ENCODE measurements around the gene CCDC172. TPM values are rescaled to one million over a fixed set of nuclear protein-coding genes. Genes with fewer than 3 reads are reported as not detected.

Gene CCDC172, protein sequence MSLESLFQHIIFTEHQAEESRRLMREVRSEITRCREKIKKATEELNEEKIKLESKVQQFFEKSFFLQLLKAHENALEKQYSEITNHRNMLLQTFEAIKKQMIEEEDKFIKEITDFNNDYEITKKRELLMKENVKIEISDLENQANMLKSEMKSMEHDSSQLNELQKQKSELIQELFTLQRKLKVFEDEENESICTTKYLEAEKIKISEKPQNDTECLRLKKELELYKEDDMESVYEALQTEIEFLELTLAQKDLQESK
- total RNA-seq (not detected), polyA plus RNA-seq (not detected)
- long read RNA-seq, donor 1: 0 reads
- long read RNA-seq, donor 2: 0 reads
- long read RNA-seq, donor 3: 0 reads
- long read RNA-seq, donor 4: 0 reads

DNA sequence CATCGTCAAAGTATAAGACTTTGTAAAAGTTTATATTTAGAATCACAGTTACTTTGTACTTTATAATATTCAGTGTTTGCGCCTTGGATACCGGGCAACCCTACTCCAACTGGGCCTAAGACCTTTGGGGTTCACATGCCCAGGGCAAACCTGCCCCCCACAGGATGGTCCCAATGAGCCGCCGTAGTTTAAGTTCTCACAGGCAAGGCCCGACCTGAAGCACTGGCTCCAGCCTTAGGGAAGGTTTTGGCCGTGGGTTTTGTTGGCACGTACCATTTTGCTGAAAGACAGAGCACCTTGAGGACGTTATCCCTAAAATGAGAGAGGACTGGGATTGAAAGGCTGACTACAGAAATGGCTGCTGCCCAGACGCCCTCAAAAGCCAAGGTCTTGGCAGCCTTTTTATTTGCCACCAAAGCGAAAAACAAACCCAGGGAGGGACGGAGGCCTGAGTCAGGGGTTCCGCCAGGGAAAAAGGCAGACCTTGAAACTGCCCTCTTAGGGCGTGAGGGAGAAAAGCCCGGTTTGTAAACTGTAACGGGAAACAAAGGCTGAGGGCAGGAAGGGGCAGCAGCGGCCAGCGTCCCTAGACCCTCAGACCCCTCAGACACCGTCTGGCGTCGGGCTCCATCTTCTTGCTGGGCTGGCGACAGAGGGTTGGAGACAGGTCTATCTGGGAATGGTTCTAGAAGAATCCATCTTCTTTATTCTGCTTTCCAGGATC is at the start of gene CCDC172:
TSS of gene CCDC172 (plus strand) at position 222 of the 724 bp plus-strand sequence. CDS start 564 bp downstream, outside the sequence.
- Histone ChIP-seq H3K27me3 (ENCODE audit: control insufficient read depth, insufficient read depth) (no peaks in the 10 kb centered on the region), H3K27ac (ENCODE audit: low read length) (no peak within 1 kb of the TSS), H3K4me3 (ENCODE audit: low read length) (no peak within 1 kb of the TSS), H3K9me3 (ENCODE audit: control insufficient read depth, low read length) (no peaks in the 10 kb centered on the region), H3K4me1 (ENCODE audit: control insufficient read depth, insufficient read depth, low read length) (no peaks in the 10 kb centered on the region)
- no peak for ATAC-seq
- WGBS: 67% methylated on average over 22 of the region's 22 CpGs
- DNase-seq: no peak
- intact Hi-C loops (cut with DNase I): no loop called here

DNA sequence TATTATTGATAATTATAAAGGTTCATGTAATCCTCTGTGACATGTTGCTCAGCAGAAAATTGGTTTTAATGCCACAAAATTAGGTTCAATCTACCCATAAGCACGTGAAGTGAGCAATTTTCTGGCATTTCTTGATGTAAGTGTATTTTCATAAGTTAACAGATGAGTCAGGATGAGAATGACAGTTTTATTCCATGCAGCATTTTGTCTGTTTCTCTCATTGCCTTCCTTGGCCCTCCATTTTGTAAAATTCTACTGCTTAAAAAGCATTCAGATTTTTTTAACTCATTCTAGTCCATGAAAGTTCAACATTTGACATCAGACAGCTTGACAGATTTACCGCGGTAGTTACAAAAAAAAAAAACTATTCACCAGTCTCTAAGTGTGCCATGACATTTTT is 47.3 kb upstream of the CCDC172 start:
- DNase-seq (no peak), ATAC-seq (no peak)
- intact Hi-C loops (cut with DNase I): loop anchor here in 1 of 4 donors (10.0 kb wide), 1 partner anchor 332 kb away; no protein-coding TSS in a partner anchor
- H3K9me3 ChIP-seq (ENCODE audit: control insufficient read depth, low read length): no peaks in the 10 kb centered on the region
- no peaks in the 10 kb centered on the region for H3K4me1 ChIP-seq (ENCODE audit: control insufficient read depth, insufficient read depth, low read length)
- no peaks in the 10 kb centered on the region for H3K27me3 ChIP-seq (ENCODE audit: control insufficient read depth, insufficient read depth)
- 94% methylated on average over 3 of the region's 3 CpGs for WGBS
- no peak overlapping the region for H3K4me3 ChIP-seq (ENCODE audit: low read length)
- H3K27ac ChIP-seq (ENCODE audit: low read length): no peak overlapping the region

DNA sequence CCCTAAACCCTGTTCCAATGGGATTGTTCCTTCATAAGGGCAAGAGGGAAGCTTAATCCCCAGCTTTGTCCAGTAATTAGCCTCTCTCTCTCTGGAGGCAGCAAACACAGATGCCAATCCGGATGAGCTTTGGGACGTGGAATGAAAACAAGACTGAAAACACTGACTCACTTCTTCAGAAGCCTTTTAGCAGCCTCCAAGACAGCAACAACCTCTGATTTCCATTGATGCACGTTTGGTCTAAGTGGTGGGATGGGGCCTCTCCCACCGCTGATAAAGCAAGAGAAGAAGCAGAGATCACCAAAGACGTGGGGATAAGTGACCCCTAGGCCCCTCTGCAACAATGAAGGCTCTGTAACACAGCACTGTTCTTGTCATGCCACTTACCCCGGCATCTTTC is 45.4 kb upstream of the CCDC172 start:
- DNase-seq: no peak
- 66% methylated on average over 6 of the region's 6 CpGs for WGBS
- no peaks in the 10 kb centered on the region for H3K4me1 ChIP-seq (ENCODE audit: control insufficient read depth, insufficient read depth, low read length)
- intact Hi-C loops (cut with DNase I): loop anchor here in 1 of 4 donors (10.0 kb wide), 1 partner anchor 334 kb away; no protein-coding TSS in a partner anchor
- ATAC-seq: no peak
- H3K27ac ChIP-seq (ENCODE audit: low read length): no peak overlapping the region
- H3K9me3 ChIP-seq (ENCODE audit: control insufficient read depth, low read length): no peaks in the 10 kb centered on the region
- H3K27me3 ChIP-seq (ENCODE audit: control insufficient read depth, insufficient read depth): no peaks in the 10 kb centered on the region
- no peak overlapping the region for H3K4me3 ChIP-seq (ENCODE audit: low read length)

DNA sequence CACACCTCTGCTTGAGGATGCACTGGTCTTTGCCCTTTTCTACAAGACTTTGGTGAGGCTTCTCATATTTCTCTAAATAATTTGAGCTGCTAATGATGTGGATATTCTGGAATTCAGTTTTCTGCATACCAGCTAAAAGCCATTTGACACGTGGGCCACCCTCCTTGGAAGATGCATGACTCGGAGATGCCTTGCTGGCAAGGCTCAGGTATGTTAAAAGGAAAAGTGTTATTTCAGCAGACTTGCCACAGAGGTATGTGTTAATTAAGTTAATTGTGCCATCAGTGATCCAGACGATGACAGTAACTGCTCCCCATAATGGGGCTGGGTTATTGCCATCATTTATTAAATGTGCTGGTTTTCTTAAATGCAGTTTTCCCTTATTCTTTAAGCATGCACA is 42.5 kb upstream of the CCDC172 start:
- no peak for ATAC-seq
- WGBS: 76% methylated on average over 3 of the region's 3 CpGs
- H3K9me3 ChIP-seq (ENCODE audit: control insufficient read depth, low read length): no peaks in the 10 kb centered on the region

DNA sequence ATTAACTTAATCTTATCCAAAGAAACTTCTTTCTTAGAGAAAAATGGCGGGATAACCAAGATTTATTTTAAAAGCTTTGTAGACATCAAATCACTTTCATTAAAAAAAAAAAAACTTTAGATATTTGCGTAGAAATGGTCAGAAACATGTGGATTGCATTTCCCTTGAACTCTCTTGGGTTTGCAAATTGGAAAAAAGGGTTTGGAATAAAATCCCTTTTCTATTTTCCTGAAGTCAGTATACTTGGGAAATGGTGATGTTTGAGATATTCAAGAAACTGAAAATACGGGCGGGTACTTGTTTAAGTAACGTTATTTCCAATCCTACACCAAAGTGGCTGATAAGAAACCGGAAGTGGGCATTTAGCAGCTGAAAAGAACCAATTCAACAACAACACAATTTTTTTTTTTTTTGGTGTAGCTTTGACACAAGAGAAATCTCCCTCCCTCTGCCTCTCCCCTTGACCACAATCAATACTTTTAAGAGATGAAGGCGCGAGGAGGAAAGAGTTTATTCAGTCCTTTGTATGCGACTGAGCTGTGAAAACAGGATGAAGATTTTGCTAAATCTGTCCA is 37.5 kb upstream of the CCDC172 start:
- DNase-seq (no peak), ATAC-seq (no peak)
- WGBS: 69% methylated on average over 9 of the region's 9 CpGs
- no peaks in the 10 kb centered on the region for H3K4me1 ChIP-seq (ENCODE audit: control insufficient read depth, insufficient read depth, low read length)
- H3K27ac ChIP-seq (ENCODE audit: low read length): no peak overlapping the region
- no peaks in the 10 kb centered on the region for H3K27me3 ChIP-seq (ENCODE audit: control insufficient read depth, insufficient read depth)
- no peaks in the 10 kb centered on the region for H3K9me3 ChIP-seq (ENCODE audit: control insufficient read depth, low read length)
- intact Hi-C loops (cut with DNase I): loop anchor here in 3 of 4 donors (5.0 to 10.0 kb wide), 5 partner anchors 339 to 582 kb away; no protein-coding TSS in a partner anchor
- H3K4me3 ChIP-seq (ENCODE audit: low read length): no peak overlapping the region

More for the DNA sequence above, 42.5 kb upstream of the CCDC172 start:
- Histone ChIP-seq H3K27ac (ENCODE audit: low read length) (no peak overlapping the region), H3K27me3 (ENCODE audit: control insufficient read depth, insufficient read depth) (no peaks in the 10 kb centered on the region), H3K4me3 (ENCODE audit: low read length) (no peak overlapping the region), H3K4me1 (ENCODE audit: control insufficient read depth, insufficient read depth, low read length) (no peaks in the 10 kb centered on the region)
- intact Hi-C loops (cut with DNase I): loop anchor here in 3 of 4 donors (10.0 kb wide), 4 partner anchors 337 to 577 kb away; no protein-coding TSS in a partner anchor
- DNase-seq: no peak

DNA sequence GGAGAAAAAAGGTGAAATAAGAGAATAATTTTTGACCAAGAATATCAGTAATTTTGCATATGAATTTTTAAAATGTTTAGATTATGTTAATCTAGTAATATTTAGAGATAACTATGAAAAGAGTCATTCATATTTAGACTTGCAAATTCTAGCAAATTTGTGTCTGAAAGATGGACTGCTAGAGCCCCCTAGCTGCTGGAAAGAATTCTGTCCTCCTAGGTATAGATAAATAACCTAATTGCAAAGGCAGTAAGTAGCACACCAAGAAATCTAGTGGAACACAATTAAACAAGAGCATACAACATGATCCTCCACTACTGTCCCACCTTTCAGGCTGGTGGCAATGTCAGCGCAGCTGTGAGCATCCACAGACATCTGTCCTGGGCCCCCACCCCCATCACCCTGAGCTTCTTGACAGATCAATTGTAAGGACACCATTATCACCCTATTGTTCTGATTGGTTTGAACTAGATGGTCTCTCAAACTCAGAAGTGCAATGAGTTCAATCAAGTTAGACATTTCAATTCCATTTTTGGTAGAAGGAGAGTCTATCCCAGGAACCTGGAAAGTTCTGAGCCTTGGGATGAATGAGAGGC is 36.2 kb upstream of the CCDC172 start:
- peak; percentile 41 to 56 for ATAC-seq
- WGBS: 31% methylated on average over 1 of the region's 1 CpG
- H3K27me3 ChIP-seq (ENCODE audit: control insufficient read depth, insufficient read depth): no peaks in the 10 kb centered on the region

DNA sequence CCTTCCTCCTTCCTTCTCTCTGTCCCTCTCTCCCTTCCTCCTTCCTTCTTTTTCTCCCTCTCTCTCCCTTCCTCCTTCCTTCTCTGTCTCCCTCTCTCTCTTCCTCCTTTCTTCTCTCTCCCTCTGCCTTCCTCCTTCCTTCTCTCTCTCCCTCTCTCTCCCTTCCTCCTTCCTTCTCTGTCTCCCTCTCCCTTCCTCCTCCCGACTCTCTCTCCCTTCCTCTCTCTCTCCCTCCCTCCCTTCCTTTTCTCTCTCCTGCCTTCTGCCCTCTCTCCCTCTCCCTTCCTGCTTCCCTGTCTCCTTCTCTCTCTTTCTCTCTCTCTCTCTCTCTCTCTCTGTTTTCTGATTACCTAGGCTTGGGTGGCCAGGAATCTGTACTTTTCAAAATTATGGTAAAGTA is 34.6 kb upstream of the CCDC172 start:
- DNase-seq: no peak
- Histone ChIP-seq H3K27ac (ENCODE audit: low read length) (no peak overlapping the region), H3K4me3 (ENCODE audit: low read length) (no peak overlapping the region), H3K4me1 (ENCODE audit: control insufficient read depth, insufficient read depth, low read length) (no peaks in the 10 kb centered on the region), H3K9me3 (ENCODE audit: control insufficient read depth, low read length) (no peaks in the 10 kb centered on the region), H3K27me3 (ENCODE audit: control insufficient read depth, insufficient read depth) (no peaks in the 10 kb centered on the region)
- ATAC-seq: no peak
- intact Hi-C loops (cut with DNase I): loop anchor here (5.0 to 10.0 kb wide), 6 partner anchors 342 to 585 kb away; no protein-coding TSS in a partner anchor
- WGBS: 26% methylated on average over 1 of the region's 1 CpG

More for the DNA sequence above, 36.2 kb upstream of the CCDC172 start:
- Histone ChIP-seq H3K4me3 (ENCODE audit: low read length) (no peak overlapping the region), H3K27ac (ENCODE audit: low read length) (no peak overlapping the region), H3K4me1 (ENCODE audit: control insufficient read depth, insufficient read depth, low read length) (no peaks in the 10 kb centered on the region), H3K9me3 (ENCODE audit: control insufficient read depth, low read length) (no peaks in the 10 kb centered on the region)
- intact Hi-C loops (cut with DNase I): loop anchor here in 3 of 4 donors (5.0 to 10.0 kb wide), 5 partner anchors 341 to 583 kb away; no protein-coding TSS in a partner anchor
- peak in 2 of 3 donors; percentile 27 to 45 for DNase-seq

DNA sequence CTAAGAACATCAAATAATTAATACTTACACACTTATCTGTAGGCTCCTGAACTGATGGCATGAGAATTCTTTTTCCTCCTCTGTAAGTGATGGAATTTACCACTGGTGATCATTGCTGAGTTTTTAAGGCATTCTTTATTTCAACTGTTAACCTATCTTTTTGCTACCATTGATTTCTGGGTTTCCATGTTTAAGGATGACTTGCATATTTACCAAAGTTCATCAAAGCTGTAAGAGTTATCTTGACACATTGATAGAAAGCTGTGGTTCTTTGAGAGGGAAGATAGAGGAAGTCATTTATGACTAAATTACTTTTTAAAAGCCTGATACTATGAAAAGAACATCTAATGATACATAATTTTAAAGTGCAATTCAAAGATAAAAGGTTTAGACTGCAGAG is 31.8 kb upstream of the CCDC172 start:
- no peaks in the 10 kb centered on the region for H3K27me3 ChIP-seq (ENCODE audit: control insufficient read depth, insufficient read depth)
- no peaks in the 10 kb centered on the region for H3K9me3 ChIP-seq (ENCODE audit: control insufficient read depth, low read length)
- no peak overlapping the region for H3K4me3 ChIP-seq (ENCODE audit: low read length)
- no peaks in the 10 kb centered on the region for H3K4me1 ChIP-seq (ENCODE audit: control insufficient read depth, insufficient read depth, low read length)
- intact Hi-C loops (cut with DNase I): loop anchor here in 2 of 4 donors (10.0 kb wide), 1 partner anchor 498 kb away; no protein-coding TSS in a partner anchor
- no peak overlapping the region for H3K27ac ChIP-seq (ENCODE audit: low read length)
- ATAC-seq (no peak), DNase-seq (no peak)

DNA sequence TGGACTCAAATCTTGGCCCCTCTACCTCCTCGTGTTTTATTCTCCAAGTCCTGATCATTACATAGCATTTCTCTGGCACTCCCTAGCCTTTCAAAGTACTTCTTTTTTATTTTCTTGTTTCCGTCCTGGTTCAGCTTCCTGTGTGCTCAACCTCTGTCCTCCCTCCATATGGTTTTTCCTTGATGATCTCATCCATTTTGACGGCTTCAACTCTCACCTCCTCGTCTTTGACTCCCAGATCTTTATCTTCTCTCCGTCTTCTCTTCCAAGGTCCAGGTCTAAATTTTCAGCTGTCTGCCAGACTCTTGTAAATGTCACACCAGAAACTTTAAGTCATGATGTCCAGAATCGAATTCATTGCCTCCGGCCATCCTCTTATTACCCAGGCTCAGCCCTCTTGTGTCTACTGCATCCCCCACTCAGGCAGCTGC is 27.9 kb upstream of the CCDC172 start:
- DNase-seq (no peak), ATAC-seq (no peak)
- no peak overlapping the region for H3K27ac ChIP-seq (ENCODE audit: low read length)
- WGBS: 57% methylated on average over 7 of the region's 7 CpGs
- H3K4me1 ChIP-seq (ENCODE audit: control insufficient read depth, insufficient read depth, low read length): no peaks in the 10 kb centered on the region
- no peaks in the 10 kb centered on the region for H3K27me3 ChIP-seq (ENCODE audit: control insufficient read depth, insufficient read depth)
- H3K9me3 ChIP-seq (ENCODE audit: control insufficient read depth, low read length): no peaks in the 10 kb centered on the region
- intact Hi-C loops (cut with DNase I): loop anchor here in 2 of 4 donors (10.0 kb wide), 1 partner anchor 502 kb away; no protein-coding TSS in a partner anchor
- H3K4me3 ChIP-seq (ENCODE audit: low read length): no peak overlapping the region

DNA sequence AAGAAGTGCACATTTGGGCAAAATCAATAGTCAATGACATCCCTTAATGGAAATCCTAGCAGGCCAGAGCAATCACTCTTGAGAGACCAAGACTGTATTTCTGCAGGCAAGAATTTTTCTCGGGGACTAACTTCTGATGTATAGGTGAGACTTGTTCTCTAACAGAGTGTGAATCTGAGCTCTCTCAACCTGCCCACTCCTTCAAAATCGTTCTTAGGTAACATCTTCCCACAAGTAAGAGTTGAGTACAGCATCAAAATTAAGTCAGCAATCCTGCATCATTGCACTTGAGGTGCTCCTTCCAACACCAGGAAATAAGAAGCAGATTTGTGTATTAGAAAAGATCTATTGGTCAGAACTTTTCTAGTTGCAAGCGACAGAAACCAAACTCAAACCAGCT is 25.7 kb upstream of the CCDC172 start:
- H3K9me3 ChIP-seq (ENCODE audit: control insufficient read depth, low read length): no peaks in the 10 kb centered on the region
- 81% methylated on average over 3 of the region's 3 CpGs for WGBS
- no peak overlapping the region for H3K27ac ChIP-seq (ENCODE audit: low read length)
- intact Hi-C loops (cut with DNase I): loop anchor here in 2 of 4 donors (10.0 kb wide), 1 partner anchor 504 kb away; no protein-coding TSS in a partner anchor
- H3K4me1 ChIP-seq (ENCODE audit: control insufficient read depth, insufficient read depth, low read length): no peaks in the 10 kb centered on the region
- DNase-seq (no peak), ATAC-seq (no peak)
- no peaks in the 10 kb centered on the region for H3K27me3 ChIP-seq (ENCODE audit: control insufficient read depth, insufficient read depth)
- no peak overlapping the region for H3K4me3 ChIP-seq (ENCODE audit: low read length)

Measured in right cardiac atrium (tissue), 5 donors.